Stomach (tissue), 9 donors: ENCODE results near the gene PYCR2. TPM values are rescaled to one million over a fixed set of nuclear protein-coding genes. Genes with fewer than 3 reads are reported as not detected.
"Not testable (repeated sequence)": the region's sequence is repeated elsewhere in the genome, so short reads cannot be mapped to it uniquely, and the experiment has no call there.

ENCODE experiments used
- DNase-seq, 2 donors: peaks; one replicate each; pipeline versions ENCODE4 v3.0.0 to v3.0.0-alpha.2; 2013 to 2019
- H3K27ac ChIP-seq, 5 donors: fragments of 200-600 bp in 4 of 5; sonication (generic) in 4 of 5; one replicate each; pipeline ENCODE4 v1.5.1; 2013 to 2019; ENCODE audit warnings: mild to moderate bottlenecking in 1 of 5, moderate library complexity in 1 of 5
- H3K27me3 ChIP-seq, 3 donors: fragments of 200-600 bp; sonication (generic); one replicate each; pipeline ENCODE4 v1.5.1; 2017 to 2019; ENCODE audit warnings: mixed run types in 1 of 3
- H3K36me3 ChIP-seq, 4 donors: fragments of 200-600 bp; sonication (generic); 1 replicate in 3 of 4; 2 replicates in 1 of 4; pipeline ENCODE4 v1.5.1; 2016 to 2019
- H3K4me1 ChIP-seq, 4 donors: fragments of 200-600 bp; sonication (generic); one replicate each; pipeline ENCODE4 v1.5.1; 2016 to 2019
- H3K4me3 ChIP-seq, 4 donors: fragments of 200-600 bp; sonication (generic) in 3 of 4; one replicate each; pipeline ENCODE4 v1.5.1; 2016 to 2019; ENCODE audit warnings: mild to moderate bottlenecking in 1 of 4
- H3K9me3 ChIP-seq, 4 donors: fragments of 200-600 bp; sonication (generic); one replicate each; pipeline ENCODE4 v1.5.1; 2016 to 2019
- CTCF ChIP-seq, 7 experiments: fragments of 450-650 bp in 4 of 7; fragments of 200-600 bp in 3 of 7; sonication (generic) in 3 of 7; IDR thresholded peaks; one replicate each; pipeline ENCODE4 v1.5.1; 2016 to 2019; ENCODE audit warnings: antibody characterized with exemption in 7 of 7, control low read depth in 2 of 7, mild to moderate bottlenecking in 1 of 7
- EP300 ChIP-seq: sonication (generic); formaldehyde crosslinking; IDR thresholded peaks from one replicate; pipeline ENCODE4 v1.6.1; 2017; ENCODE audit warnings: antibody characterized with exemption
- POLR2A ChIP-seq, 4 donors: fragments of 450-650 bp; IDR thresholded peaks; one replicate each; pipeline ENCODE4 v1.6.1; 2016; ENCODE audit warnings: antibody characterized with exemption in 4 of 4, control low read depth in 2 of 4, mild to moderate bottlenecking in 1 of 4, moderate library complexity in 1 of 4
- POLR2AphosphoS5 ChIP-seq, 3 donors: sonication (generic); formaldehyde crosslinking; IDR thresholded peaks; one replicate each; pipeline ENCODE4 v1.6.1; 2016; ENCODE audit warnings: antibody characterized with exemption in 3 of 3
- WGBS, 5 donors: extraction: QIAGEN DNeasy Blood & Tissue Kit in 3 of 5; methylation state at CpG; one replicate each; pipeline versions ENCODE4 v1.1.5 to v1.1.7; 2013 to 2018; 5-methylcytosine and 5-hydroxymethylcytosine counted together
- intact Hi-C: fragments of 100-400 bp; cut with DNase I; formaldehyde crosslinking; loops from one replicate; pipeline ENCODE4 v1.15.1; 2023; ENCODE audit warnings: low total_unique reads
- polyA plus RNA-seq, 3 donors: library from polyadenylated mRNA; stranded (reverse); fragments of 200-250 nt; gene quantifications; one replicate each; pipeline ENCODE4 v1.2.3, GENCODE V29; 2013
- total RNA-seq, 5 donors: library from RNA; depleted of rRNA; stranded (reverse); fragments of >200 nt; gene quantifications; one replicate each; pipeline versions ENCODE4 v1.1.0 to v1.2.3, GENCODE V29; 2014 to 2016
- donor health status: healthy with polysubstance abuse.
- donor health status: Bipolar disorder and iron deficiency.
- donor health status: healthy.

PYCR2 gene
- total and polyA plus RNA-seq, 8 donors: 20.1 to 59.4 (median 32.3) TPM

DNA sequence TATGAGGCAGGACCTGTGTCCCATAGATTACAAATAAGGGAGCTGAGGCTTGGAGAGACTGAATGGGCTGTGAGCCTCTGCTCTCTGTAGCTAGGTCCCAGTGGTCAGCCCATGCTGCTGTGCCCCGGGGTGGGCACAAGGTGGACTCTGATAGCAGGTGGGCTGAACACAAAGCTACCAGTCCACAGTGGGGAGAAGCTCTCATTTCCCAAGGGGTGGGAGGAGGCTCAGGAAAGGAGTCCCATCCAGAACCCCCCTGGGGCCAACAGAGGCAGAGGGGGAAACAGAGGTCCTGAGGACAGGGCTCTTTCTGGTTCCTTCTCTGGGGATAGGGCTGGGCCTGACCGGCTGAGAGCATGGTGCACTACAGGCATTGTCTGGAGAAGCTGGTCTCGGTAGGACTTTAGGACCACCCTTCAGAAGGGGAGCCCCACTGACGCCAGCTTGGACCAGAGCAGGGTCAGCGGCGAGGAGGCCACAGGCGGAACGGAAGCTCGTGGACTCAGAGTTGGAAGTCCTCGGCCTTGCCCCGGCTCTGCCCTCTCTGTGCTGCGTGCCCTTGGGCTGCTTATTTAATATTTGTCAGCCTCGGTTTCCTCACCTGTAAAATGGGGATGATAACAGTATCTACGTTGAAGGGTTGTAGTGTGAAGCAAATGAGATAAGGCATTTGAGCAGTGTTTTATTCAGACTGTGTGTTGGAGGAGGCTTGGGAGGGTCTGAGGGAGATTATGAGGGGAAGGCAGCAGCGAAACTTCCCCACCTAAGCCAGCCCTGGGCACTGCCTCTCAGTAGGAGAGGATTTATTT lies 48.5 kb upstream of the PYCR2 start:
- intact Hi-C loops: no loop called here
- H3K4me3 ChIP-seq: no peak overlapping the region

DNA sequence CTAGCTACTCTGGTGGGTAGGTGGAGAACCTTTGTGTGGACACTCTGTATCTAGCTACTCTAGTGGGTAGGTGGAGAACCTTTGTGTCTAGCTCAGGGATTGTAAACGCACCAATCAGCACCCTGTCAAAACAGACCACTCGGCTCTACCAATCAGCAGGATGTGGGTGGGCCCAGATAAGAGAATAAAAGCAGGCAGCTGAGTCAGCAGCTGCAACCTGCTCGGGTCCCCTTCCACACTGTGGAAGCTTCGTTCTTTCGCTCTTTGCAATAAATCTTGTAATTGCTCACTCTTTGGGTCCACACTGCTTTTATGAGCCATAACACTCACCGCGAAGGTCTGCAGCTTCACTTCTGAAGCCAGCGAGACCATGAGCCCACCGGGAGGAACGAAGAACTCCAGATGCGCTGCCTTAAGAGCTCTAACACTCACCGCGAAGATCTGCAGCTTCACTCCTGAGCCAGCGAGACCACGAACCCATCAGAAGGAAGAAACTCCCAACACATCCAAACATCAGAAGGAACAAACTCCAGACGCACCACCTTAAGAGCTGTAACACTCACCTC lies 46.6 kb upstream of the PYCR2 start:
- H3K4me3 ChIP-seq, intact Hi-C loops, H3K27ac ChIP-seq, H3K9me3 ChIP-seq, H3K4me1 ChIP-seq, DNase-seq, H3K36me3 ChIP-seq, H3K27me3 ChIP-seq: not testable (repeated sequence)
- WGBS, 5 donors: 86 to 91% (median 89%) methylated on average over 15 to 16 of the region's 16 CpGs

More for the DNA sequence above, 48.5 kb upstream of the PYCR2 start:
- Histone ChIP-seq H3K27me3 (no peaks in the 10 kb centered on the region), H3K27ac (no peak overlapping the region), H3K36me3 (peaks cover 0 to 8% (median 4%) of the 10 kb centered on the region in 4 donors), H3K9me3 (no peaks in the 10 kb centered on the region), H3K4me1 (peaks cover 0 to 6% (median 2%) of the 10 kb centered on the region in 4 donors)
- no peak for DNase-seq
- 82 to 93% (median 88%) methylated on average over 13 to 15 of the region's 15 CpGs for WGBS, 5 donors
- TF ChIP-seq POLR2A (IDR thresholded peaks at IDR 0.05) (no peak), CTCF (IDR thresholded peaks at IDR 0.05) (no peak), POLR2AphosphoS5 (IDR thresholded peaks at IDR 0.05) (no peak), EP300 (no peak)

DNA sequence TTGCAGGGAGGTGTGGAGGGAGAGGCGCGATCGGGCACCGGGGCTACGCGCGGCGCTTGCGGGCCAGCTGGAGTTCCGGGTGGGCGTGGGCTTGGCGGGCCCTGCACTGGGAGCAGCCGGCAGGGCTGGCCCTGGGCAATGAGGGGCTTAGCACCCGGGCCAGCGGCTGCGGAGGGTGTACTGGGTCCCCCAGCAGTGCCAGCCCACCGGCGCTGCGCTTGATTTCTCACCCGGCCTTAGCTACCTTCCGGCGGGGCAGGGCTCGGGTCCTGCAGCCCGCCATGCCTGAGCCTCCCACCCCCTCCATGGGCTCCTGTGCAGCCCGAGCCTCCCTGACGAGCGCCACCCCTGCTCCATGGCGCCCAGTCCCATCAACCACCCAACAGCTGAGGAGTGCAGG lies 45.7 kb upstream of the PYCR2 start:
- H3K4me1 ChIP-seq, DNase-seq, H3K4me3 ChIP-seq, H3K36me3 ChIP-seq, H3K27me3 ChIP-seq, H3K27ac ChIP-seq, H3K9me3 ChIP-seq, intact Hi-C loops: not testable (repeated sequence)
- 94 to 100% (median 97%) methylated on average over 8 to 28 of the region's 28 CpGs for WGBS, 5 donors

DNA sequence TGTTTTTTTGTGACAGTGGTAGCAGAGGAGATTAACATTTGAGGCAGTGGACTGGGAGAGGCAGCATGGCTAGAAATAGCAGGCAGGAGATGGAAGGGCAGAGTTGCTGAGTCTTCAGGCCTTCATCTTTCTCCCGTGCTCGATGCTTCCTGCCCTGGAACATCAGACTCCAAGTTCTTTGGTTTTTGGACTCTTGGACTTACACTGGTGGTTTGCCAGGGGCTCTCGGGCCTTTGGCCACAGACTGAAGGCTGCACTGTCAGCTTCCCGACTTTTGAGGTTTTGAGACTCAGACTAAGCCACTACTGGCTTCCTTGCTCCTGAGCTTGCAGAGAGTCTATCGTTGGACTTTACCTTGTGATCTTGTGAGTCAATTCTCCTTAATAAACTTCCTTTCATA lies 41.2 kb upstream of the PYCR2 start:
- DNase-seq: no peak
- H3K4me3 ChIP-seq: no peak overlapping the region

More for the DNA sequence above, 41.2 kb upstream of the PYCR2 start:
- intact Hi-C loops: no loop called here
- Histone ChIP-seq H3K9me3 (no peaks in the 10 kb centered on the region), H3K4me1 (peaks cover 0 to 9% (median 3%) of the 10 kb centered on the region in 4 donors), H3K27me3 (peaks cover 0 to 3% (median 0%) of the 10 kb centered on the region in 3 donors), H3K27ac (no peak overlapping the region), H3K36me3 (no peaks in the 10 kb centered on the region)
- no peak for TF ChIP-seq POLR2A (IDR thresholded peaks at IDR 0.05)
- no peak for TF ChIP-seq CTCF (IDR thresholded peaks at IDR 0.05)
- no peak for TF ChIP-seq POLR2AphosphoS5 (IDR thresholded peaks at IDR 0.05)
- TF ChIP-seq EP300: no peak
- 70 to 85% (median 76%) methylated on average over 5 of the region's 5 CpGs for WGBS, 5 donors
